GM12892 (cell line): Measurements from ENCODE around the gene UBE2Q2.

Source experiments
- POLR2A ChIP-seq: IDR thresholded peaks from 2 replicates; pipeline ENCODE4 v1.6.1; 2011; ENCODE audit warnings: low read depth, low read length, control low read depth
- POLR2AphosphoS5 ChIP-seq: IDR thresholded peaks from 2 replicates; pipeline ENCODE4 v1.6.1; 2011; ENCODE audit warnings: low read depth, low read length, control low read depth

DNA sequence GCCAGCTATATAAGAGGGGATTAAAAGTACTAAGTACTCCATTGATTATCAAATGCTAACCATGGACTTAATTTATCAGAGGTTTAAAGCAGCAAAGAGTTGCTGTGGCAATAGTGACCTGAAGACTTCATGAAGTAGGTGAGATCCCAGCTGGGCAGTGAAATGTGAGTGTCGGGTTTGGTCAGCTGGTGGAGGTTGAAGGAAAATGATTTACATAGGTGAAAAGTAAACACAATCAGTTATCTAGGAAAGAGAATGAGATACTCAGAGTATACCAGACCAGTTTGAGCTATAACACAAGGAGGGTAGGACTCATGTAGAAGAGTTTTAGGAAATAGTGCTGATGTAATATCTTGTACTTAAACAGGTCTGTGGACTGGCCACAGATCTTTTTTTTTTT lies 43.9 kb downstream of the UBE2Q2 start:
- no peak for TF ChIP-seq POLR2A
- TF ChIP-seq POLR2AphosphoS5 = no peak
